K562 (cell line): ENCODE results near the gene SVBP. TPM values are rescaled to one million over a fixed set of nuclear protein-coding genes. Genes with fewer than 3 reads are reported as not detected.

Experiments
- BMI1 ChIP-seq: fragments of 150-350 bp; IDR thresholded peaks from 2 replicates; pipeline ENCODE4 v1.6.1; 2014; ENCODE audit warnings: low read length
- CHD2 ChIP-seq: IDR thresholded peaks from 2 replicates; pipeline ENCODE4 v1.6.1; 2011; ENCODE audit warnings: low read depth, low read length
- CTBP1 ChIP-seq: fragments of 450-650 bp; IDR thresholded peaks from 2 replicates; pipeline ENCODE4 v1.6.1; 2016; ENCODE audit warnings: borderline replicate concordance
- ESRRA ChIP-seq: fragments of 450-650 bp; IDR thresholded peaks from 2 replicates; pipeline ENCODE4 v1.6.1; 2014; ENCODE audit warnings: low read depth, mild to moderate bottlenecking, moderate library complexity, borderline replicate concordance
- FOXJ3 ChIP-seq: sonication (generic); formaldehyde crosslinking; IDR thresholded peaks from 2 replicates; pipeline ENCODE4 v1.4.0; 2020; ENCODE audit warnings: mild to moderate bottlenecking, missing genetic modification reagents
- GTF2B ChIP-seq: IDR thresholded peaks from 2 replicates; pipeline ENCODE4 v1.6.1; 2011; ENCODE audit not compliant: insufficient read length; ENCODE audit errors: extremely low read depth
- HMG20B ChIP-seq: fragments of 250-450 bp; sonication (Bioruptor Pico); IDR thresholded peaks from 2 replicates; pipeline ENCODE4 v1.5.0; 2021; ENCODE audit warnings: mild to moderate bottlenecking
- L3MBTL2 ChIP-seq: fragments of 450-650 bp; IDR thresholded peaks from 2 replicates; pipeline ENCODE4 v1.6.1; 2016; ENCODE audit warnings: mild to moderate bottlenecking, moderate library complexity
- MNT ChIP-seq, 2 experiments: fragments of 450-650 bp; conservative IDR thresholded peaks; 2 replicates each; pipeline ENCODE4 v1.6.1; 2017; ENCODE audit warnings: mild to moderate bottlenecking in 2 of 2, moderate library complexity in 2 of 2
- MYC ChIP-seq, 2 experiments: fragments of 250-450 bp in 1 of 2; sonication (Bioruptor Pico) in 1 of 2; IDR thresholded peaks; 2 replicates each; pipeline versions ENCODE4 v1.5.1 to v1.6.1; 2012 to 2021; ENCODE audit warnings: low read depth in 2 of 2, borderline replicate concordance in 1 of 2, improper control_type of control experiment in 1 of 2, low read length in 1 of 2, mild to moderate bottlenecking in 1 of 2, moderate library complexity in 1 of 2
- NCOA4 ChIP-seq: fragments of 450-650 bp; IDR thresholded peaks from 2 replicates; pipeline ENCODE4 v1.6.1; 2018; ENCODE audit warnings: mild to moderate bottlenecking; ENCODE audit not compliant: partially characterized antibody
- NFATC3 ChIP-seq: fragments of 450-650 bp; IDR thresholded peaks from 2 replicates; pipeline ENCODE4 v1.6.1; 2017; ENCODE audit warnings: mild to moderate bottlenecking
- PHB2 ChIP-seq: fragments of 450-650 bp; IDR thresholded peaks from 2 replicates; pipeline ENCODE4 v1.6.1; 2017; ENCODE audit warnings: low read depth
- SPI1 ChIP-seq: IDR thresholded peaks from 2 replicates; pipeline ENCODE4 v1.6.1; 2011; ENCODE audit warnings: low read depth, low read length, control low read depth, borderline replicate concordance
- TCF3 ChIP-seq: sonication (generic); formaldehyde crosslinking; IDR thresholded peaks from 2 replicates; pipeline ENCODE4 v1.4.0; 2020; ENCODE audit warnings: mild to moderate bottlenecking, missing genetic modification reagents
- TEAD4 ChIP-seq, 2 experiments: sonication (generic) in 1 of 2; formaldehyde crosslinking in 1 of 2; IDR thresholded peaks; 2 replicates each; pipeline versions ENCODE4 v1.6.1 to v1.8.0; 2012 to 2022; ENCODE audit warnings: borderline replicate concordance in 1 of 2, inconsistent platforms in 1 of 2, low read length in 1 of 2, mild to moderate bottlenecking in 1 of 2, missing genetic modification reagents in 1 of 2
- TFE3 ChIP-seq: fragments of 450-650 bp; formaldehyde crosslinking; IDR thresholded peaks from 2 replicates; pipeline ENCODE4 v1.4.0; 2020; ENCODE audit warnings: mild to moderate bottlenecking, mixed read lengths
- ZNF354B ChIP-seq: fragments of 250-450 bp; sonication (Bioruptor Pico); IDR thresholded peaks from 2 replicates; pipeline ENCODE4 v1.4.0; 2020
- polyA plus RNA-seq, 8 experiments: library from polyadenylated mRNA; depleted of rRNA in 4 of 8; stranded (reverse) in 5 of 8; unstranded in 3 of 8; fragments of >200 nt; fragmentation: Nextera tagmentation in 2 of 8; fragmentation: Illumina TruSeq in 1 of 8; extraction: Ambion mirVana in 2 of 8; extraction: Trizol in 1 of 8; gene quantifications; 2 replicates each; pipeline versions ENCODE4 v1.2.1 to v1.2.3, GENCODE V29; 2011 to 2014; ENCODE audit warnings: inconsistent platforms in 1 of 8, missing spikeins in 1 of 8
- total RNA-seq, 7 experiments: library from RNA; depleted of rRNA in 6 of 7; stranded (reverse); fragments of >200 nt in 6 of 7; fragmentation: Illumina TruSeq in 2 of 7; extraction: Trizol in 2 of 7; gene quantifications; 2 replicates each; pipeline versions ENCODE4 v1.2.1 to v1.2.3, GENCODE V29; 2011 to 2021; ENCODE audit warnings: low replicate concordance in 1 of 7
- TF ChIP-seq, protein P1 (sequence below): sonication (generic); formaldehyde crosslinking; IDR thresholded peaks from 2 replicates; pipeline ENCODE4 v1.9.0; 2022; ENCODE audit warnings: mild to moderate bottlenecking, missing genetic modification reagents
- TF ChIP-seq, protein P2 (sequence below): IDR thresholded peaks from 3 replicates; pipeline ENCODE4 v1.6.1; 2011; ENCODE audit warnings: borderline replicate concordance, mild to moderate bottlenecking; ENCODE audit not compliant: insufficient read length, insufficient read depth
- TF ChIP-seq, protein P3 (sequence below): sonication (generic); formaldehyde crosslinking; IDR thresholded peaks from 2 replicates; pipeline ENCODE4 v1.8.1; 2023; ENCODE audit warnings: mild to moderate bottlenecking, missing genetic modification reagents, moderate library complexity

Gene SVBP
- total and polyA plus RNA-seq, 9 of the 15 experiments (the other 6 are each of a cell fraction or from before 2014, with no cell fraction given) = 31.7 to 49.7 (median 40.0) TPM

DNA sequence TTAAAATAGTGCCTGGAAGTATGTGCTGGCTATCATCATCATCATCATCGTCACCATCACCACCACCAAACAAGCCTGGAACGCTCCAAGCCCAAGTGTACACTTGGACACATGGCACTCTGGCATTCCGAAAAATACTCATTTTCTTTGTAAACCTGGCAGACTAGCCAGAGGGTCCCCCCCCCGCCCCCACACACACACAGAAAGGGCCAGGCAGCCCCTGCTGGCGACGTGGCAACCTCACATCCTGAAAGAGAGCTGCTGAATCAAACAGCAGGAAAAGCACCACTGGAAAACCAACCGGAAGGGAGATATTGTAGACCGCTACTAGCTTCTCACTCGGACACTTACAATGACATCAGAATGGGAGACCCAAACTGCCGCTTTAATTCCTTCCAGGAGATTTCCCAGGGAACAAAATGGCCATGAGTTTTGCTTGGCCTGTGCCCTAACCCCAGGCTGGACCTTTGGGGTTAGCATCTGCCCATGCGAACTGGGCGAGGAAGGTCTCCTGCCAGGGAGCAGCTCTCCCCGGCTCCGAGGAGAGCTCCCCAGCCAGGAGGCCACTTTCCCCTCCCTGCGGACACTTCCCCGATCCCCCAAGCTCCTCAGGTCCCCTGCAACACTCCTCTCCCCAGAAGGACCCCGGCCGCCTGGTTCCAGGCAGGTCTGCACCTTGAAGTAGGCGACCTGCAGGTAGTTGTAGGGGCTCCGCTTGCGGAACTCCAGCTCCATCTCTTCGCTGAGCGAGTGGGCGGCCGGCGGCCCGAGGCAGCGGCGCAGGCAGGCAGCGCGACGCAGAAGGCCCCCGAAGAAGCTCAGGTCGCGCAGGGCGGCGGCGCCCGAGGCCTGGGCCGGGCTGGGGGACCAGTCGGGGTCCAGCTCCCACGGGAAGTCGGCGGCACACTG, 51.1 kb downstream of the SVBP start (continued):
- TF ChIP-seq TEAD4 (IDR thresholded peaks at IDR 0.05; ENCODE audit: low read length) (no peak), TEAD4 (CRISPR knock-in tag; IDR thresholded peaks at IDR 0.05; ENCODE audit: borderline replicate concordance) (no peak), FOXJ3 (CRISPR knock-in tag) (no peak), CTBP1 (no peak; the same call in 1 of the 2 replicates), NCOA4 (no peak), HMG20B (CRISPR knock-in tag) (no peak), NFATC3 (no peak), MNT (conservative IDR thresholded peaks at IDR 0.05) (peak; percentile 56 to 69; a peak in 3 of 4 replicates), SPI1 (no peak), ZNF354B (CRISPR knock-in tag) (no peak), GTF2B (no peak), MYC (IDR thresholded peaks at IDR 0.05; ENCODE audit: low read depth, low read length) (no peak), MYC (CRISPR knock-in tag; IDR thresholded peaks at IDR 0.05; ENCODE audit: borderline replicate concordance, low read depth) (no peak), ESRRA (no peak), L3MBTL2 (no peak), TFE3 (no peak), CHD2 (no peak), BMI1 (no peak), PHB2 (no peak), TCF3 (CRISPR knock-in tag) (peak; percentile 19; the same call in 1 of the 2 replicates)
- TF ChIP-seq, protein P1, sequence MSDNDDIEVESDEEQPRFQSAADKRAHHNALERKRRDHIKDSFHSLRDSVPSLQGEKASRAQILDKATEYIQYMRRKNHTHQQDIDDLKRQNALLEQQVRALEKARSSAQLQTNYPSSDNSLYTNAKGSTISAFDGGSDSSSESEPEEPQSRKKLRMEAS (CRISPR knock-in tag) = no peak
- TF ChIP-seq, protein P2, sequence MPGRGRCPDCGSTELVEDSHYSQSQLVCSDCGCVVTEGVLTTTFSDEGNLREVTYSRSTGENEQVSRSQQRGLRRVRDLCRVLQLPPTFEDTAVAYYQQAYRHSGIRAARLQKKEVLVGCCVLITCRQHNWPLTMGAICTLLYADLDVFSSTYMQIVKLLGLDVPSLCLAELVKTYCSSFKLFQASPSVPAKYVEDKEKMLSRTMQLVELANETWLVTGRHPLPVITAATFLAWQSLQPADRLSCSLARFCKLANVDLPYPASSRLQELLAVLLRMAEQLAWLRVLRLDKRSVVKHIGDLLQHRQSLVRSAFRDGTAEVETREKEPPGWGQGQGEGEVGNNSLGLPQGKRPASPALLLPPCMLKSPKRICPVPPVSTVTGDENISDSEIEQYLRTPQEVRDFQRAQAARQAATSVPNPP = no peak
- TF ChIP-seq, protein P3, sequence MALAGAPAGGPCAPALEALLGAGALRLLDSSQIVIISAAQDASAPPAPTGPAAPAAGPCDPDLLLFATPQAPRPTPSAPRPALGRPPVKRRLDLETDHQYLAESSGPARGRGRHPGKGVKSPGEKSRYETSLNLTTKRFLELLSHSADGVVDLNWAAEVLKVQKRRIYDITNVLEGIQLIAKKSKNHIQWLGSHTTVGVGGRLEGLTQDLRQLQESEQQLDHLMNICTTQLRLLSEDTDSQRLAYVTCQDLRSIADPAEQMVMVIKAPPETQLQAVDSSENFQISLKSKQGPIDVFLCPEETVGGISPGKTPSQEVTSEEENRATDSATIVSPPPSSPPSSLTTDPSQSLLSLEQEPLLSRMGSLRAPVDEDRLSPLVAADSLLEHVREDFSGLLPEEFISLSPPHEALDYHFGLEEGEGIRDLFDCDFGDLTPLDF (CRISPR knock-in tag) = no peak
